ENCODE data around the gene APLF. TPM values are rescaled to one million over a fixed set of nuclear protein-coding genes. Genes with fewer than 3 reads are reported as not detected.
A peak's percentile ranks its signal among the peaks of the same experiment; 100 is the strongest.

APLF gene
- total and polyA plus RNA-seq, 7 donors = 0.52 to 4.3 (median 2.8) TPM

DNA sequence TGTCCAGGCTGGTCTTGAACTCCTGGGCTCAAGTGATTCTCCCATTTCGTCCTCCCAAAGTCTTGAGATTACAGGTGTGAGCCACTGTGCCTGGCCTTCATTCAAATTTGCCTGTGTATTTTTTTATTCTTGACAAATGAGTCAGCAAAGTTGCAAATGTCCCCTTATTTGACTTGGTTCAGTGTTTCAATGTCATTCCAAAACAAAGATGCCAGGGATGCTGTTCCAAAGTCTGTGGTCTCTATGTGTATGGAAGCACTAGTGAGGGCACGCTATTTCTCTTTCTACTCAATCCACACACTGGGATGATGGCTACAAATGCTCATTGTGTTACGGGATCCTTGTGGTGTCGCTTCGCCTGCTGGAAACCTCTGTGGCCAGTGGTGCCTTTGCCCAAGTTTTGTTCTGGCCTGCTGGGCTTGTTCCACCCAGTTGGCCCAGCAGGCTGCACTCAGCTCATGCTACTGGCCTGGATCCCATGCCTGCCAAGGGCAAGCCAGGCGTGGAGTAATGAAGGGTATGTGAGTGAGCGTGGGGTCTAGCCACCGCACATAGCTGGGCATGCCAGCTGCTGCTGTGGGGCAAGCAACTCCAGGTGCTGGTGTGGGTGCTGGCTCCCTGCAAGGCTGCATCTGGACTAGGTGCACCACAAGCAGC lies 35.9 kb upstream of the APLF start:
- Histone ChIP-seq H3K27ac (no peak overlapping the region), H3K4me3 (no peak overlapping the region), H3K27me3 (ENCODE audit: insufficient read depth in 3 of 3, low read length in 2 of 3) (no peaks in the 10 kb centered on the region), H3K4me1 (no peaks in the 10 kb centered on the region), H3K9me3 (no peaks in the 10 kb centered on the region), H3K36me3 (ENCODE audit: insufficient read depth in 1 of 2, low read depth in 1 of 2) (no peaks in the 10 kb centered on the region)
- 44 to 62% (median 45%) methylated on average over 8 of the region's 8 CpGs for WGBS, 3 donors
- intact Hi-C loops (cut with DNase I) = no loop called here
- DNase-seq (no peak), ATAC-seq (no peak)
- TF ChIP-seq, protein P1, sequence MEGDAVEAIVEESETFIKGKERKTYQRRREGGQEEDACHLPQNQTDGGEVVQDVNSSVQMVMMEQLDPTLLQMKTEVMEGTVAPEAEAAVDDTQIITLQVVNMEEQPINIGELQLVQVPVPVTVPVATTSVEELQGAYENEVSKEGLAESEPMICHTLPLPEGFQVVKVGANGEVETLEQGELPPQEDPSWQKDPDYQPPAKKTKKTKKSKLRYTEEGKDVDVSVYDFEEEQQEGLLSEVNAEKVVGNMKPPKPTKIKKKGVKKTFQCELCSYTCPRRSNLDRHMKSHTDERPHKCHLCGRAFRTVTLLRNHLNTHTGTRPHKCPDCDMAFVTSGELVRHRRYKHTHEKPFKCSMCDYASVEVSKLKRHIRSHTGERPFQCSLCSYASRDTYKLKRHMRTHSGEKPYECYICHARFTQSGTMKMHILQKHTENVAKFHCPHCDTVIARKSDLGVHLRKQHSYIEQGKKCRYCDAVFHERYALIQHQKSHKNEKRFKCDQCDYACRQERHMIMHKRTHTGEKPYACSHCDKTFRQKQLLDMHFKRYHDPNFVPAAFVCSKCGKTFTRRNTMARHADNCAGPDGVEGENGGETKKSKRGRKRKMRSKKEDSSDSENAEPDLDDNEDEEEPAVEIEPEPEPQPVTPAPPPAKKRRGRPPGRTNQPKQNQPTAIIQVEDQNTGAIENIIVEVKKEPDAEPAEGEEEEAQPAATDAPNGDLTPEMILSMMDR (IDR thresholded peaks at IDR 0.05) = no peak

DNA sequence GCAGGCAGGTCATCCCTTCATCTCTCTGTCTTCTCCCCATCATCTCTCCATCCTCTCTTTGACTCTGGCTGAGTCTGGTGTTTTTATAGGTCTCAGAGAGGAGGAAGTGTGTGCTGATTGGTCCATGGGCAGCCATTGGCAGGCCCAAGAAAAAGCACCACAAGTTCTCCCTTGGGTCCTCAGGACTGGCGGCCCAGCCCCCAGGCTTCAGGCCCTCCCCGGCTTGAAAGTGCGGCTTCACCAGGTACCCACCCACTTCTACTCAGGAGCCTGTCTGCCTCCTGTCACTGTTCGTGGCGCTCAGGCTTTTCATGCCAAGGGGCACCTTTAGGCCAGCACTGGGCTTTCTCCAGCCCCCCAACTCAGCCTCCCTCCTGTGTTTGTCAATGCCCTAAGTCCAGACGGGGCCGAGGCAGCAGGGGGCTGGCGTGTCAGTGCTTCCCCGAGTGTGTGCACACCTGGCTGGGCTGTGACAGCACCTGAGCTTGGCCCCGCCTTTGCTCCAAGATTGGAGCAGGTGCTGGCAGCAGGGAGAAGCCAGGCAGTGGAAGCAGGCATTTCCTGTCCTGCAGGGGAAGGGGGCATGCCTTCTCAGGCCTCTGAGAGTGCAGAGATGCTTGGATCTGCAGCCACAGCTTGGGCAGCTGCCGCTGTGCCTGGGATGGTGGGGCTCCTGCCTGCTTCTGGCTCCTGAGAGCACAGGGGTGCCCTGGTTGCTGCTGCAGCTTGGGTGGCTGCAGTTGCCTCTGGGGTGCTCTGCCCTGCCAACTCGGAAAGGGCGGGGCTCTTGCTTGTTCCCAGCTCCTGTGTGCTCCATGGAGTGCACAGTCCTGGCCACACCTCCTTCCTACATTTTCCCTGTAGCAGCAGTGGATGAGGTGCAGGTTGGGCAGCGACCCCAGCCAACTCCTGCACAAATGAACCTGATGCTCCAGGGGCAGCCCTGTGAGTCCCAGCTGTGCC lies 34.4 kb upstream of the APLF start:
- H3K9me3 ChIP-seq = no peaks in the 10 kb centered on the region

DNA sequence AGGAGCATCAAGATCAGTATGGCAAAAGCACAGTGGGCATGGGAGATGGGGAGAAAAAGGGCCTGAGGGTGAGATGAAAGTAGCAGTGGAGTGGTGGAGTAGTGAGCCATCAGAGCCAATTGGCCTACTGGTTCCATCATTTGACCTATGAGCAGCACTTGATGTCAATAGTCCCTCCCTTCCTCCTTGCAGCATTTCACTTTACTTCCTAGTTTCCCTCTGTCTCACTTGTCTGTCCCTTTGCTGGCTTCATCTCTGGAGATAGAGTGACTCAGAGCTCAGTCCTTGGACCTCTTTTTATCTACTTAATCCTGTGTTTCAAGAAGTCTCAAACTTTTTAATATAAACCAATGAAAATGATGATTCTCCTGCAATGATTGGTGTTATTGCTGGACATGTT lies 32.4 kb upstream of the APLF start:
- no peak overlapping the region for H3K4me3 ChIP-seq
- ATAC-seq = no peak
- no peak for DNase-seq
- H3K27me3 ChIP-seq (ENCODE audit: insufficient read depth in 3 of 3, low read length in 2 of 3) = no peaks in the 10 kb centered on the region
- no peaks in the 10 kb centered on the region for H3K9me3 ChIP-seq
- intact Hi-C loops (cut with DNase I) = no loop called here
- H3K36me3 ChIP-seq (ENCODE audit: insufficient read depth in 1 of 2, low read depth in 1 of 2) = no peaks in the 10 kb centered on the region
- no peaks in the 10 kb centered on the region for H3K4me1 ChIP-seq
- TF ChIP-seq, protein P1 (IDR thresholded peaks at IDR 0.05) = no peak
- no peak overlapping the region for H3K27ac ChIP-seq

More for the DNA sequence above, 34.4 kb upstream of the APLF start:
- intact Hi-C loops (cut with DNase I) = no loop called here
- WGBS, 3 donors = 76 to 88% (median 82%) methylated on average over 12 to 14 of the region's 14 CpGs
- Histone ChIP-seq H3K27ac (no peak overlapping the region), H3K4me3 (no peak overlapping the region), H3K27me3 (ENCODE audit: insufficient read depth in 3 of 3, low read length in 2 of 3) (no peaks in the 10 kb centered on the region), H3K4me1 (no peaks in the 10 kb centered on the region), H3K36me3 (ENCODE audit: insufficient read depth in 1 of 2, low read depth in 1 of 2) (no peaks in the 10 kb centered on the region)
- DNase-seq = no peak
- TF ChIP-seq, protein P1 (IDR thresholded peaks at IDR 0.05) = no peak
- ATAC-seq = no peak

DNA sequence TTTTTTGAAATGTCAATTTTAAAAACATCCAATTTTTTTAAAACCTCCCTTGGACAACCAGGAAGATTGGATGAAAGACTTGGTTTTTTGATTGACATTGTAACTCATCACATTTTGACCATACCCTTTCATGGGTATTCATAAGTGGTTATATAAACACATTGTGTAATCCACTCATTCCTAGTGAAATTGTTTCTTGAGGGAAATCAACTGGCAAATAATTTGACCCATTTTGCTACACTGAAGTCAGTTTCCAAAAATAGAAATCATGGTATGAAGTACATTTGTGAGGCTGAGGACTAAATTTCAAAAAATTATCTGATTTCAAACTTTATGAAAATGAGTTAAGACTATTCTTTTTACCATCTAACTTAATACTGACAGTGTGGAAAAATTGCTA lies 31.8 kb upstream of the APLF start:
- intact Hi-C loops (cut with DNase I) = no loop called here
- TF ChIP-seq, protein P1 (IDR thresholded peaks at IDR 0.05) = no peak
- H3K4me3 ChIP-seq = no peak overlapping the region
- no peaks in the 10 kb centered on the region for H3K4me1 ChIP-seq
- DNase-seq = no peak
- peak overlapping the region; percentile 54 for H3K27ac ChIP-seq
- no peaks in the 10 kb centered on the region for H3K9me3 ChIP-seq
- ATAC-seq = no peak
- no peaks in the 10 kb centered on the region for H3K27me3 ChIP-seq (ENCODE audit: insufficient read depth in 3 of 3, low read length in 2 of 3)
- H3K36me3 ChIP-seq (ENCODE audit: insufficient read depth in 1 of 2, low read depth in 1 of 2) = no peaks in the 10 kb centered on the region

All from psoas muscle (tissue), 8 donors.